SK-N-SH treated with all-trans-retinoic acid at 6 μM for 48 hours (cell line): ENCODE results near the gene VPS13C.

Source experiments
- ATAC-seq: fragments of 200-7000 bp; cut with Tn5 transposase; 3 replicates; pipeline ENCODE4 v1.9.1; 2020; ENCODE audit warnings: mild to moderate bottlenecking, moderate library complexity
- ARNTL ChIP-seq: fragments of 450-650 bp; formaldehyde crosslinking; IDR thresholded peaks from 2 replicates; pipeline ENCODE4 v1.5.0; 2020; ENCODE audit warnings: low read depth, mild to moderate bottlenecking, moderate library complexity, borderline replicate concordance
- BACH2 ChIP-seq: fragments of 250-450 bp; sonication (Bioruptor Pico); IDR thresholded peaks from 2 replicates; pipeline ENCODE4 v1.9.0; 2021; ENCODE audit warnings: mild to moderate bottlenecking, borderline replicate concordance
- CREB5 ChIP-seq: fragments of 250-450 bp; sonication (Bioruptor Pico); IDR thresholded peaks from 2 replicates; pipeline ENCODE4 v1.5.1; 2020; ENCODE audit warnings: low read depth, mild to moderate bottlenecking, moderate library complexity
- CSDC2 ChIP-seq: fragments of 250-450 bp; sonication (Bioruptor Pico); IDR thresholded peaks from 2 replicates; pipeline ENCODE4 v1.5.0; 2020; ENCODE audit warnings: mild to moderate bottlenecking, moderate library complexity
- GLIS3 ChIP-seq: fragments of 250-450 bp; sonication (Bioruptor Pico); IDR thresholded peaks from 2 replicates; pipeline ENCODE4 v1.5.0; 2020; ENCODE audit warnings: mild to moderate bottlenecking, moderate library complexity
- ISL1 ChIP-seq: fragments of 250-450 bp; sonication (Bioruptor Pico); IDR thresholded peaks from 2 replicates; pipeline ENCODE4 v2.1.2; 2022; ENCODE audit warnings: mild to moderate bottlenecking, moderate library complexity
- OSR1 ChIP-seq: fragments of 250-450 bp; sonication (Bioruptor Pico); IDR thresholded peaks from 2 replicates; pipeline ENCODE4 v1.8.0; 2022; ENCODE audit warnings: moderate library complexity, mild to moderate bottlenecking, inconsistent platforms
- POU6F1 ChIP-seq: fragments of 250-450 bp; sonication (Bioruptor Pico); IDR thresholded peaks from 2 replicates; pipeline ENCODE4 v1.8.0; 2021; ENCODE audit warnings: low read depth, mild to moderate bottlenecking, moderate library complexity, borderline replicate concordance
- RARB ChIP-seq: fragments of 250-450 bp; sonication (Bioruptor Pico); IDR thresholded peaks from 2 replicates; pipeline ENCODE4 v1.8.0; 2021; ENCODE audit warnings: mild to moderate bottlenecking, moderate library complexity
- SNAI2 ChIP-seq: fragments of 250-450 bp; sonication (Bioruptor Pico); IDR thresholded peaks from 2 replicates; pipeline ENCODE4 v1.5.0; 2020; ENCODE audit warnings: mild to moderate bottlenecking, moderate library complexity
- TCF4 ChIP-seq: fragments of 250-450 bp; sonication (Bioruptor Pico); IDR thresholded peaks from 2 replicates; pipeline ENCODE4 v1.8.0; 2021; ENCODE audit warnings: mild to moderate bottlenecking, moderate library complexity, borderline replicate concordance
- TOX ChIP-seq: fragments of 250-450 bp; sonication (Bioruptor Pico); IDR thresholded peaks from 2 replicates; pipeline ENCODE4 v1.8.0; 2021; ENCODE audit warnings: mild to moderate bottlenecking, moderate library complexity, borderline replicate concordance
- ZC3H10 ChIP-seq: fragments of 250-450 bp; sonication (Bioruptor Pico); IDR thresholded peaks from 2 replicates; pipeline ENCODE4 v1.5.1; 2021; ENCODE audit warnings: mild to moderate bottlenecking, moderate library complexity
- ZFP3 ChIP-seq: fragments of 250-450 bp; sonication (Bioruptor Pico); IDR thresholded peaks from 2 replicates; pipeline ENCODE4 v1.5.0; 2020; ENCODE audit warnings: mild to moderate bottlenecking, moderate library complexity
- ZFP30 ChIP-seq: fragments of 450-650 bp; formaldehyde crosslinking; IDR thresholded peaks from 2 replicates; pipeline ENCODE4 v1.5.0; 2022; ENCODE audit warnings: mild to moderate bottlenecking, moderate library complexity
- ZNF565 ChIP-seq: fragments of 450-650 bp; formaldehyde crosslinking; conservative IDR thresholded peaks from 2 replicates; pipeline ENCODE4 v1.5.0; 2020; ENCODE audit warnings: low read depth, mild to moderate bottlenecking, moderate library complexity
- ZNF70 ChIP-seq: fragments of 450-650 bp; formaldehyde crosslinking; IDR thresholded peaks from 2 replicates; pipeline ENCODE4 v1.5.0; 2020; ENCODE audit warnings: mild to moderate bottlenecking, moderate library complexity
- ZNF8 ChIP-seq: fragments of 450-650 bp; formaldehyde crosslinking; IDR thresholded peaks from 2 replicates; pipeline ENCODE4 v1.5.0; 2020; ENCODE audit warnings: mild to moderate bottlenecking, moderate library complexity
- TF ChIP-seq, protein P1 (sequence below): fragments of 250-450 bp; sonication (Bioruptor Pico); IDR thresholded peaks from 2 replicates; pipeline ENCODE4 v1.5.1; 2021; ENCODE audit warnings: mild to moderate bottlenecking, moderate library complexity

Gene VPS13C

DNA sequence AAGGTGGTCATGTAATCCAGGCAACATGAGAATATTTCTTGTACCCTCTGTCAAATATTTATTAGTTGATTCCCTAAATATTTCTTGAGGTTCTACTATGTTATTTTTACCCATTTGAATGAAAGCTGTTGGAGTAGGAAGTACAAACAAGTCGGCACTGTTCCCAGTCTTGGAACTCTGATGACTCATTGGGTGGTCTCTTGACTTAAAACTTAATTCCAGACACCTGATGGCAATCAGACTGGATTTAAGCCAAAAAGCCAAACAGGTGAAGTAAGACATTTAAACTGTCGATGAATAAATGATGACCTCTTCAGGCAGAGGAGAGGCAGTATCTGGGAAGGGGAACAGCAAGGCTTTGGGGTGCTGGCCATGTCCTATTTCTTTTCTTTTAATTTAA is 29.4 kb upstream of the VPS13C start (continued):
- TF ChIP-seq ZNF565 (CRISPR knock-in tag) = no peak
- TF ChIP-seq TOX (CRISPR knock-in tag) = no peak

- ATAC-seq = no peak
- no peak for TF ChIP-seq BACH2
- TF ChIP-seq SNAI2 = no peak
- TF ChIP-seq ZC3H10 = no peak
- no peak for TF ChIP-seq ISL1 (CRISPR knock-in tag)
- TF ChIP-seq POU6F1 = no peak
- TF ChIP-seq TCF4 (CRISPR knock-in tag) = no peak
- TF ChIP-seq, protein P1, sequence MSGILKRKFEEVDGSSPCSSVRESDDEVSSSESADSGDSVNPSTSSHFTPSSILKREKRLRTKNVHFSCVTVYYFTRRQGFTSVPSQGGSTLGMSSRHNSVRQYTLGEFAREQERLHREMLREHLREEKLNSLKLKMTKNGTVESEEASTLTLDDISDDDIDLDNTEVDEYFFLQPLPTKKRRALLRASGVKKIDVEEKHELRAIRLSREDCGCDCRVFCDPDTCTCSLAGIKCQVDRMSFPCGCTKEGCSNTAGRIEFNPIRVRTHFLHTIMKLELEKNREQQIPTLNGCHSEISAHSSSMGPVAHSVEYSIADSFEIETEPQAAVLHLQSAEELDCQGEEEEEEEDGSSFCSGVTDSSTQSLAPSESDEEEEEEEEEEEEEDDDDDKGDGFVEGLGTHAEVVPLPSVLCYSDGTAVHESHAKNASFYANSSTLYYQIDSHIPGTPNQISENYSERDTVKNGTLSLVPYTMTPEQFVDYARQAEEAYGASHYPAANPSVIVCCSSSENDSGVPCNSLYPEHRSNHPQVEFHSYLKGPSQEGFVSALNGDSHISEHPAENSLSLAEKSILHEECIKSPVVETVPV (CRISPR knock-in tag) = no peak
- no peak for TF ChIP-seq ZNF70 (CRISPR knock-in tag)
These were observed 28.1 kb upstream of the VPS13C start for GRCh38 chr15:62088353-62088693.

- ATAC-seq = peak; percentile 55; the same call in 1 of the 3 replicates
- TF ChIP-seq ZNF70 (CRISPR knock-in tag) (no peak), CREB5 (CRISPR knock-in tag) (no peak), ZNF8 (no peak), OSR1 (CRISPR knock-in tag) (no peak)
- TF ChIP-seq, protein P1 (CRISPR knock-in tag) = no peak
These were observed 27.6 kb upstream of the VPS13C start for GRCh38 chr15:62087671-62088352.

DNA sequence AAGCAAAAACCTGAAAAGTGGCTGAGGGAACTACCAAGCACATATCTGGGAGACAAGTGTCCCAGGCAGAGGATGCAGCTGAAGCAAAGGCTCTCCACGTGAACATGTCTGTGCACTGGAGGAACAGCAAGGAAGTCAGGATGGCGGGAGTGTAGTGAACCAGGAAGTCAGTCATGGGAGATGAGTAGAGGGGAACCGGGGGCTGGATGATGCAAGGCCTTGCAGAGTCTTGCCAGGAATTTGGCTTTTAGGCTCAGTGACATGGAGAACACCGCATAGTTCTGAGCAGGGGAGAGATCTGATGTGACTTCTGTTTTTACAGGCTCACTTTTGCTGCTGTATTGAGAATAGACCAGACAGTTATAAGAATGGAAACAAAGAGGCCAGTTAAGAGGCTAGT is 25.5 kb upstream of the VPS13C start:
- TF ChIP-seq CREB5 (CRISPR knock-in tag) (no peak), RARB (CRISPR knock-in tag) (no peak), ZNF70 (CRISPR knock-in tag) (no peak), ZNF8 (no peak), SNAI2 (no peak)
- ATAC-seq = no peak

DNA sequence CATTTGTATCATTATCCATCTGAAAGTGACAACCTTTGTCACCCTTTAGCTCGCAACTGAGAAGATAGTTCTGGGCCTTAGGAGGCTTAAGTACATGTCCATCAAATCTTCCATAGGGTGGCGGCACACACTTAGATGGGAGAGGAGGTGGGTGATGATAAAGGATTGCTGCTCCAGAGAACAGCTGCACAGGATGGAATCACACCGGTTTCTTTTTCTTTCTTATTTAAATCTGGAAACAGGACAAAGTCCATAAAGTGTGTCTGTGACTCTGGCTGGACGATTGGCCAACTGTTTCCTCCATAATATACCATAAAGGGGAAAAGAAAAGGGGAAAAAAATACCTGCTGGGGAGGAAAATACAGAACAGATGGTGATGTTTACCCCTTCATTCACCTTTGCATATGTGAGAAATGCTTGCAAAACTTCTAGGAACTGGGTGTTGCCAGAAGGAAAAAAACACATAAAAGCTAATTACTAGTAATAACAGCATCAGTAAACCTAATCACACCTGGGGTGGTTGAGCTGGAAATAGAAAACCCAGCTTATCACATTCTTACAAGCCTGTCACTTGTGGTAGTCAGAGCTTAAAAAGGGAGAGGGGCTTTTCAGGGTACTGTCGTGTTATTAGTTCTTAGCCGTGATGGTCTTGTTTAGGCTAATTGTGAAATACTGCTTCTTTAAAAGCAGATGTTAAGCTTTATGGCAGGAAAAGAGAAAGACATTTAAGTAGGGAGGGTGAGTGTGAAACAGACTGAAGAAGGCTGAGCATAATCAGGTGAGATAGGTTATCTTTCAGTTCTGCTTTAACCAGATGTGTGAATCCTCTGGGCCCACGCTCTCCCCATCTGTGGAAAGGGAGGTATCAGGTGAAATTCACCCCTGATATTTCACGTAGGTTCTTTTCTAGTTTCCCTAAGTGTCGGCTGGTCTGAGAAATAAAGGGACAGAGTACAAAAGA is 23.2 kb upstream of the VPS13C start:
- TF ChIP-seq TCF4 (CRISPR knock-in tag) (no peak), CSDC2 (CRISPR knock-in tag) (no peak), ARNTL (CRISPR knock-in tag) (no peak), GLIS3 (CRISPR knock-in tag) (no peak), ZNF565 (CRISPR knock-in tag) (no peak), OSR1 (CRISPR knock-in tag) (no peak), BACH2 (no peak), ZC3H10 (no peak), SNAI2 (no peak), ZNF70 (CRISPR knock-in tag) (no peak), ZFP3 (no peak), ZFP30 (CRISPR knock-in tag) (no peak), ISL1 (CRISPR knock-in tag) (no peak), RARB (CRISPR knock-in tag) (no peak), POU6F1 (no peak), CREB5 (CRISPR knock-in tag) (no peak)
- TF ChIP-seq, protein P1 (CRISPR knock-in tag) = no peak
- no peak for ATAC-seq
